NCI-H146 (cell line): ENCODE measurements around the gene VTI1B.
A peak's percentile ranks its signal among the peaks of the same experiment; 100 is the strongest.
"Not testable (repeated sequence)": the region's sequence is repeated elsewhere in the genome, so short reads cannot be mapped to it uniquely, and the experiment has no call there.

Source experiments
- DNase-seq: peaks from one replicate; lab custom pipeline; 2025; lab: John Stamatoyannopoulos, UW

The VTI1B gene

DNA sequence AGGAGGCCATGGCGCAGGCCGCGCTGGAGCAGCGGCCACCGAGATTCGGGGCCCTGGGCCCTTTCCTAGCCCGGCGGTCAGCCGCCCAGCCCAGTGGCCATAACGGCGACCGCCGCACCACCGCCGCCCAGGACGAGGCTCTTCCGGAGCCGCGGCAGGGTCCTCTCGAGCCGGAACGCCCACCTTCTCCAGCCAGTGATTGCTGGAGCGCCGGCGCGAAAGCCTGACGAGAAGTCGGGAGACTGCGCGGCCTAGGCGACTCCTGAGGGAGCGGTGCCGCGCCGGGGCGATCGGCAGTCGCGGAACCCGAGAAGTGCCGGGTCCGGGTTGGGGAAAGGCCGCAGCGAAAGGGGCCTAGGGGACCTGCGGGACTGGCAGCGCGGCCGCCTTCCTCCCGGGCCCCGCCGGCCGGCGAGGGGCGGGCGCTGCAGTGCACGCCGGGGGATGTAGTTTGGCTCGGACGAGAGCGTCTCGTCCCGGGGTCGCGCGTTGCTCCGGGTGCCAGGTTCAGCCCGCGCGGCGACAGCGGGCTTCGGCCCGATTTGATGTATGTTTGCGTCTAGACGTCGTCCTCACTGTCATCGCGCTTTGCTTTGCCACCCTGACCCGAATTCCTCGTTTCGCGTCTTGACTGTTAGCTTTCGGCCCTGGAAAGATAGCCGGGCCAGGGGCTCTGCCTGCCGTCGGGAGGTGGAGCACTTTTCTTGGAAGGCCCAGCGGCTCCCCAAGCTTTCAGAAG lies at the start of gene VTI1B:
VTI1B (minus strand) TSS at position 153 of the 739 bp plus-strand sequence; CDS start at position 10, 143 bp downstream.
- peak; percentile 73 for DNase-seq

GRCh38 chr14:67722293-67722692 lies 47.9 kb upstream of the VTI1B start:
- peak; percentile 44 for DNase-seq

DNA sequence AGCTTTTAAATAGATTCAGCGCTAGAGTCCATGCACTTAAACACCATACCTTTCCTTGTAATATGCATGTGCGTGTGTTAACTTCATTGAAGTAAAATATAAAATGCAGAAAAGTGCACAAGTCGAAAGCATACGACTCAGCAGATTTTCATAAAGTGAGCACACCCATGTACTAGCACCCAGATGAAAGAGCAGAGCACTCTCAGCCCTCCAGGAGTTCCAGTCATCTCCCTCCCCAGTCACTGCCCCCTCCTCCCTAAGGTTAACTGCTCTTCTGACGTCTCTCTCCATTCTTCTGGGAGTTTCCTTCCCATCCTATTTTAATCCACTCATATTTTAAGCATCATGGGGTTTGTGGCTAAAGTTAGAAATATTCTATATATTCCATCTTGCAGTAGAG lies 47.4 kb upstream of the VTI1B start:
- no peak for DNase-seq

- no peak for DNase-seq
These were observed 45.4 kb upstream of the VTI1B start for GRCh38 chr14:67719866-67720265.

GRCh38 chr14:67719385-67719784 lies 45.0 kb upstream of the VTI1B start:
- DNase-seq = not testable (repeated sequence)

- no peak for DNase-seq
These were observed 43.8 kb upstream of the VTI1B start for GRCh38 chr14:67718265-67718664.

DNA sequence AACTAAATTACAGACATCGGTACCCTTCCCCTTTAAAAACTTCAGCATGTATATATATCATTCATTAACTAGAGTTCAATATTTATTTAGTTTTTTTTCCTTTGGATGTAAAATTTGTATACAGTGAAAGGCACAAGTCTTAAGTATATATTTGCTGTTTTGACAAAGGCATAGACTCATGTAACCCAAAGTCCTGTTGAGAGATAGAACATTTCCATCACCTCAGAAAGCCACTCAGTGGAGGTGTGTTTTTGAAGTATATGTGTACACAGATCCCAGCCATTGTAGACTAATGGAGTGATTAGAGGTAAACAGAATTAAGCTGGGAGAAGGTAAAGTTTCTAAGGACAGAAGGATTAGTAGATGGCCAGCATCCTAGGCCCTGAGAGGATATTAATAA lies 42.6 kb upstream of the VTI1B start:
- DNase-seq = no peak

DNA sequence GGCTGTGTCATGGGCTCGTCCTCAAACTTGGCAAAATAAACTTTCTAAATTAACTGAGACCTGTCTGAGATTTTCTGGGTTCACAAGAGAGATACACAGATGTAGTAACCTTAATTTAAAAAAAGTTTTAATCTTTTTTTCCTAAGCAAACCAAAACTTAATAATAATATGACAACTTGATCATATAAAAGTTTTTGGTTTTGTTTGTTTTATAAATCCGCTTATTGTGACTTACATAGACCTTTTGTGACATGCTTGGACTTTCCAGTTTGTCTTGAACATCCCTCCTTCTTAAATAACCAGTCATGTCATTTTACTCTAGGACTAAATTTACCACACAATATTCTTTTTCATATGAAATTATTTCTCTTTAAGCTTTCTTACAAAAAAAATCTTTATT lies 35.8 kb upstream of the VTI1B start:
- no peak for DNase-seq

GRCh38 chr14:67709796-67710195 lies 35.4 kb upstream of the VTI1B start:
- DNase-seq = not testable (repeated sequence)

DNA sequence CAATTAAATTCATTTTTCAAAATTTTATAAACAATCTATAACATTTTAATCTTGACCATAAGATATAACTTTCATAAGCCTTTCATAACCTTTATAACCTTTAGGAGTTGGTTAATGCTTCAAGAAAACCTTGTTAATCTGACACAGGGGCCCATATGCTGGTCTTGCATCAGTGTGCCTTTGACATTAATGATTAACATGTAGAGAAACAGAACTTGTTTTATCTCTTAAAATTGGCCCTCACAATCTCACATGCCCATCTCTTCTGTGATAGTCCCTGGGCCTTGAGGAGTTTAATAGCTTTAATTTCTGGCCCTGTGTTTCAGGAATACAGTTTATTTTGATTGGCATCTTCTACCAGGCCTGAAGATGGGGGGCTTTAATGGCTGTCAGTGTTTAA lies 34.9 kb upstream of the VTI1B start:
- DNase-seq = not testable (repeated sequence)

DNA sequence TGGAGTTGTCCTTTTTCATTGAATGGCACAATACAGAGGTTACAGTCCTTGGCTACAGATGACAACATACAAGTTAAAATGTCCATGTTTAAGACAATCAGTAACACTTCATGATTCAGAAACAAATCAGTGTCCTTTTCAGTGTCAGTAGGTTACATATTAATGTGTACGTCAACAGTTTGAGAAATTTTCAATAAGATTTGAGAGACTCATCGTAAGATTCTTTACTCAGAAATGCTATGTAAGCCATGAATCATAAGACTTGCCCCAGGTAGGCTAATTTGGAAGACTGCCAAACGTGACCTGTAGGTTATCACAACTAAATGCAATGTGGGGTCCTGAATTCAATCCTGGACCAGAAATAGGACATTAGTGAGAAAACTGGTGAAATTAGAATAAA lies 30.8 kb upstream of the VTI1B start:
- no peak for DNase-seq

GRCh38 chr14:67704484-67705089 lies 30.2 kb upstream of the VTI1B start:
- DNase-seq = peak; percentile 50

DNA sequence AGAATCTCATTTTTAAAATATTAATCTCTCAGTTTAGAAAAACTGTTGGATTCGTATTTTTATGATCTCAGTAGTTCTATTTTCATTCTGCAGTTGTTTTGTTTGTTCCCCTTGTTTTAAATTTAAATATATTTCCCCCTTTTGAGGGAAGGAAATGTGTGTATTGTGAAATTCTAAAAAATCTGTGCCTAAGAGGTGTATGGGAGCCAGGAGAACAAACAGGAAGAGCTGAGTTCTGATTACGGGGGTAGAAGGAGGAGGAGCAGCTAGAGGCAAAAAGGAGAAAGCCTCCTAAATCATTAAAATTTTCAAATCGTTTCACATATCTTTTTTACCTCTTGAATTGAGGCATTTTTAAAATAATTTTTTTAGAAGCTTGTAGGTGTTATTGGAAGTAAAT lies 29.6 kb upstream of the VTI1B start:
- DNase-seq = no peak

- not testable (repeated sequence) for DNase-seq
These were observed 27.1 kb upstream of the VTI1B start, which contains the start of gene RDH12 for GRCh38 chr14:67701492-67701891. Gene RDH12, plus strand, starts transcription at chr14:67701886. Its CDS starts 20,757 bp downstream, at chr14:67722643.

DNA sequence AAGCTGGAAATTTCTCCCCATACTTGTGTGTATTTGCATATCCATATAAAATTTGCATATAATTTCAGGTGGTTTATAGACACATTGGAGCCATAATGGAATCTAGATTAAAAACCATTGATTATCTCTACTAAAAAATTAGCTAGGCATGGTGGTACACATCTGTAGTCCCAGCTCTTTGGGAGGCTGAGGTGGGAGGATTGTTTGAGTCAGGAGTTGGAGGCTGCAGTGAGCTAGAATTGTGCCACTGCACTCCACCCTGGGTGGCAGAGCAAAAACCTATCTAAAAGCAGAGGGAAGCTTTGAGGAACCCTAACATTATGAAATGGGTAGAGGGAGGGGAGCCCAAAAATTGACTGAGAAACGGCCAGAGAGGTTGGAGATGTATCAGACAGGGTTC lies 23.7 kb upstream of the VTI1B start:
- no peak for DNase-seq

DNA sequence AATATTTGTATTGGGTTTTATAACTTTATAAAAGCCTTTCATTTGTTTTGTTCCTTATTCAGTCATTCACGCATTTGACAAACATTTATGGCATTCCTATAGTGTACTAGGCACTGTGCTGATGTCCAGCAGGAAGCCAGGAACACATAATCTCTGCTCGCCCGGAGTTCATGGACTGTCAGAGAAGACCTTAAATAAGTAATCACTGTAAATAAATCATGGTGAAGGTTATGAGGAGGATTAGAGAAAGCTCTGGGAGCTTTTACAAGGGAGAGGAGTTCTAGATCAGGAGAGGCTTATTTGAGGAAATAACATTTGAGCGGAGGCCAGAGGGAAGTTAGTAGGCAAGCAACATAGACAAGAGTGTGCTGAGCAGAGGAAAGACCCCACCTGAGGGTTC lies 22.6 kb upstream of the VTI1B start:
- no peak for DNase-seq

DNA sequence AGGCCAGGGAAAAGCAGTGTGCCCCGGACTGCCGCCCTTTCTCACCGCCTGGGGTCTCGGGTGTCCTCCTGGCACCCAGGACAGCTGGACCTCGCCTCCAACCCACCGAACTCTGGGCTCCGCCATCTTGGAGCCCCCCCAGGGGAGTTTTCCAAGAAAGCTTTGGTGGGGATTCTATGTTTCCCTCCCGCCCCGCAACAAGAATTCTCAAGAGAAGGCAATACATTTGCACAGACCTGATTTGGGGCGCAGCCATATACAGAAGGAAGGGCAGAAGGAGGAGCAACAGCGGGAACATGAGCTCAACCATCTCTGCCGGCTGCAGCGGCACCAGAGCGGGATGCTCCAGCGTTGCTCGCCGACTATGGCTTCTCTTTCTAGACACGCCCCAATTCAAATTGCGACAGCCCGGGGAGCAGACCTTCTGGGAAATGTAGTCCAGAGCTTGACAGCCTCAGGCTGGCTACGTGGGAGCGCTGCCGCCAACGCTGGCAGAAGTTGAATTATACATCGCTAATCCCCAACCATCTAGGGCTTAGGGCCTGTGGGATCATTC lies 21.0 kb upstream of the VTI1B start, which contains the start of gene RDH11:
RDH11 (minus strand) TSS at position 371 of the 556 bp plus-strand sequence; CDS start at position 310, 61 bp downstream.
- DNase-seq = peak; percentile 86

- peak; percentile 89 for DNase-seq
These were observed 20.5 kb upstream of the VTI1B start for GRCh38 chr14:67694791-67695393.

- no peak for DNase-seq
These were observed 15.6 kb upstream of the VTI1B start for GRCh38 chr14:67690011-67690410.

- DNase-seq = no peak
These were observed 9.4 kb upstream of the VTI1B start for GRCh38 chr14:67683842-67684241.

DNA sequence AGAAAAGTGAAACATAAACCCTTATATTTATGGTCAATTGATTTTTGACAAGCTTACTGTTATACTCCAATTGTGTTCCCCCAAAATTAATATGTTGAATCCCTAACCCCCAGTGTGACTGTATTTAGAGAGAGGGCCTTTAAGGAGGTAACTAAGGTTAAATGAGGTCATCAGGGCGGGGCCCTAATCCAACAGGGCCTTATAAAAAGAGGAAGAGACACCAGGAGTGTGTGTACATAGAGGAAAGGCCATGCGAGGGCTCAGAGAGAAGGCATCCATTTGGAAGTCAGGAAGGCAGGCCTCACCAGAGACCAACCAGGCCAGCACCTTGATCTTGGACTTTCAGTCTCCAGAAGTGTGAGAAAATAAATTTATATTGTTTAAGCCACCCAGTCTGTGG lies 6.5 kb upstream of the VTI1B start:
- no peak for DNase-seq

DNA sequence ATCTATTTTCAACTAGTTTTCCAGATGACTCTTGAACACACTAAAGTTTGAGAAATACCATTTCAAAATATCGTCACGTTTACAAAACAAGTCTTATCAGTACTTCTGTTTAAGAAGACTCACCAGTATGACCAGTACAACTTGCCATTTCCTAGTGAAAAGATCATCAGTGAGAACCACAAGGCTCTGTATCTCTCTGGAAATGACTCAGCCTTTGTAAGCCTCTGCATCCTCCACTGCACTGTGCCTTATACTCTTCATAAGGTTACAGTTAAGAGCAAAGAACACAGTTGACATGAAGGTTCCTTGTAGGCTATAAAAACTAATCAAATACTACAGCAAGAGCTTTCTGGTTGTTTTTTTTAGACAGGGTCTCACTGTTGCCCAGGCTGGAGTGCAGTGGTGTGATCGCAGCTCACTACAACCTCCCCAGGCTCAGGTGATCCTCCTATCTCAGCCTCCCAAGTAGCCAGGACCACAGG lies 5.7 kb upstream of the VTI1B start:
- DNase-seq = no peak

DNA sequence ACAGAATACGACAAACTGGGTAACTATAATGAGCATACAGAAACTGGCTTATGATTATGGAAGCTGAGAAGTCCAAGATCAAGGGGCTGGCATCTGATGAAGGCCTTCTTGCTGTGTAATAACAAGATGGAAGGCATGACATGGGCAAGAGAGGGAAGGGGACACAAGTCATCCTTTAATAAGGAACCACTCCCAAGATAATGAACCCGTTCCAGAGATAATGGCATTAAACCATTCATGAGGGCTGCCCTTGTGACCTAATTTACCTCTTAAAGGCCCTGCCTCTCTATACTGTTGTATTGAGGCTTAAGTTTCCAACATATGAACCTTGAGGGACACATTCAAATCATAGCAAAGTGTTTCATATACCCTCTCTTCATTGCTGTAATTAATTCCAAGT lies 4.6 kb upstream of the VTI1B start:
- DNase-seq = no peak
